SHP77 treated with DMSO at 0.1 percent for 48 hours (cell line): ENCODE results near the gene DROSHA.
"Not testable (repeated sequence)": the region's sequence is repeated elsewhere in the genome, so short reads cannot be mapped to it uniquely, and the experiment has no call there.

ENCODE experiments used
- DNase-seq: peaks from one replicate; lab custom pipeline; 2025; lab: John Stamatoyannopoulos, UW

The DROSHA gene

DNA sequence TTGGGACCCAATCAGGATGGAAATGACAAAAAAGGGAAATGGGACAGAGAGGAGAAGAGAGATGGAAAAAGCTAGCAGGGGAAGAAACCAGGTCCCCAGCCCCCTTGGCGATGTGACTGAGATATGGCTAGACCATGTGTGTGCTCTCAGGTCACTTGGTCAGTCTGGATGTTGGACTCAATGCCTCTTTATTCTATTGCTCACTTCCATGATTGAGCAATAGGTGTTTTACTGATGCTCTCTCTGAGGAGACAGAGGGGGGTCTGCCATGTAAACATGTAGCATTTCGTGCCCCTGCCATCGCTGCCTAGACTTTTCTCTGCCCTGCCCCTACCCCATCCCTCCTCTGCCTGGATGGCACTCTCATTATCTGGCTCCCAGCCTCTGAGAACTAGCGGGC lies 150.6 kb downstream of the DROSHA start:
- DNase-seq: no peak

DNA sequence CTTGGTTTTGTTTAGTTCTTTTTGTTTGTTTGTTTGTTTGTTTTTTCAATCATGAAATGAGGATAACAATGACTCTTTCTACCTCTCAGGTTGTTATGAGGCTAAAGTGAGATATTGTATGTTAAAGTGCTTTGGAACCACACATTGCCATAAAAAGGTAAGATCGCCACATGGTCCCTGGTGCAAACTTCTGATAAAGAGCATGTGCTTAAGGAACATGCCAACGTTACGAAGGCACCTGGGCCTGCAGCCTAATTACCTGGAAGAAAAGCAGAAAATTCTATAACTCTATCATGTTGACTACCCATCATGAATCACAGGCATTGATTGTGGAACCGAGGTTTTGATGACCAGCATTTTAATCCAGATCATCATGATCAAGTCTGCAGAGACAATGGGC lies 151.8 kb downstream of the DROSHA start:
- no peak for DNase-seq

DNA sequence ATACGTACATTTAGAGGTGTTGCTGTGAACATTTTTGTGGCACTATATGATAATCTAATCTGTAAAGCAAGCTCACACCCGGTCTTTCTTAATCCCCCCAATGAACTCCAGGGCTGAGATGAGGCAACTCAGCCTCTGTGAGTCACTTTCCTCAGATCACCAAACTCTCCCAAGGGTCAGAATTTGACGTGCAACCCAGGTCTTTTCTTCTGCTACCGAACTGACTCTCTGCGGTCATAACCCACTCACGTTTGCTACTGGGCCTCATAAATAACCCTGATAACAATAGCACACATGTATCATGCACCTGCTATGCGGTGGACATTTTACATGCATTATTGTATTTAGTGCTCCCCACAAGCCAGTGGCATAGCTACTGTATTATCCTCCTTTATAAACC lies 153.1 kb downstream of the DROSHA start:
- DNase-seq: no peak

DNA sequence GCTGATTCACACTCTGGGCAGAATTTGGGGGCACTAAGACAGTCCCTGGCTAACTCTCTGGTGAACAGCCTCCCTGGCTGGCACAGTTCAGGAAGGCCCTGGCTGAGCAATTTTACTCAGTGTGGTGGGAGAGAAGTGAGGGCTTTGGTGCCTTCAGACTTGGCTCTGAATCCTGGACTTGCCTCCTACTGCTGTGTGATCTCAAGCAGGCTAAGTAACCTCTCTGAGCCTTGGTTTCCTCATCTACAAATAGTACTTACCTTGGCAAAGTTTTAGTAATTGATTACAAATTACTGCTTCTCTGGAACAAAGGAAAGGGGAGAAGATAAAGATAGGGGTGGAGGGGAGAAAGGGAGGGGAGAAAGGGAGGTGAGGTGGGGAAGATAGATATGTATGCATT lies 153.8 kb downstream of the DROSHA start:
- DNase-seq: no peak

DNA sequence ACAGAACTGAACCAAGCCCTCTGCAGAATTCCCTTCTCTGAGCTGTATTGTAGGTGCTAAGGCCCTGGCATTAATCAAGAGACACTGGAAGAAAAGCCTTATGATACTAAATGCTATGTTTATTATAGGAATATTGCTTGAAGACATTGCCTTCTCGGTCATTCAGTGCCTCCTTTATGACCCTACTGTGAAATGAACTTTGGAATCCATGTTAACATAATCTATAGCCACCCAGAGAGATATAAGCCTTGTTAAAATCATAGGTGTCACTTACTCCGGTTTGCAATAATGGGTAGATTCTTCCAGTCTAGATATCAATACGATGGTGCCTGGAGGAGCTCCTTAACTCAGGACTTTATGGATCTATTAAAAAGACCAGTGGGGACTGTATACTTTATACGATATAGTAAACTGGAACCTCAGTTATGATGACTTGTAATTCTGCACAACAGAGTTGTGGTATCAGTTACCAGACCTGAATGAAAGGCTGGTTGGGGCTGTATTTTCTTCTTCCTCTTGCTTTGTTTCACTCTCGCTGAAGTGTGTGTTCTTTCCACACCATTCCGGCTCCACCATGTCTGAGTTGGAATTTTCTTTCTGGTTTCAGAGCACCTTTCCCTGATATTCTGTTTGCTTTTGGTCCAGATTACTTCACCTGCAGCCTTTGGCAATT lies 154.5 kb downstream of the DROSHA start:
- no peak for DNase-seq

DNA sequence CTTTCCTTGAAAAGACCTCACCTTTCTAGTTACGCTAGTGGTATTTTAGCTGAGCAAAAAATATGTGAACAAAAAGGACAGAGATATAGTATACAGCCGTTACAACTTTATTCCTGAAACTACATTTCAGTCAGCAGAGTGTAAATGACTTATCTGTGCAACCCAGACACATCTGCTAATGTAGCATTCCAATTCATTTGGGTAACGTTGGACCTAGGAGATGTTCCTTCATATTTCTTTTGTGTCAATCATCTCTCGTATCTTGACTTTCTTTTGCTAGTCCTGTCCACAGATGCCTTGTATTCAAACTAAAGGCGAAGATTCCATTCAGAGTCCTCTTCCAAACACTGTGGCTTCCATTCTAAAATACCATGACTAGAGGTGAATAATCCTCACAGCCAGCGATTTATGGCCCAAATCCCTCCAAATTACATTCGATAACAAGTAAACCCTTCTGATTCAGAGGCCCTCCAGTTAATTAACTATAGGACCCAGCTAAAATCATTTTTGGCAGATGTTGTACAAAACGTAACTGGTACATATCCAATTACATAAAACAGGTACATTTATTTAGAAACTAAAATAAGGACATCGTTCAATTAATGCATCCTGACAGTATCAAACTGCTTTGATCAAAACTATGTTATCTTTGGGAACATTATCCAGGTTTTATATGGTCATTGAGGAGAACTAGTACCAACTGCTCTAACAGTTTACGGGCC lies 155.7 kb downstream of the DROSHA start:
- no peak for DNase-seq

DNA sequence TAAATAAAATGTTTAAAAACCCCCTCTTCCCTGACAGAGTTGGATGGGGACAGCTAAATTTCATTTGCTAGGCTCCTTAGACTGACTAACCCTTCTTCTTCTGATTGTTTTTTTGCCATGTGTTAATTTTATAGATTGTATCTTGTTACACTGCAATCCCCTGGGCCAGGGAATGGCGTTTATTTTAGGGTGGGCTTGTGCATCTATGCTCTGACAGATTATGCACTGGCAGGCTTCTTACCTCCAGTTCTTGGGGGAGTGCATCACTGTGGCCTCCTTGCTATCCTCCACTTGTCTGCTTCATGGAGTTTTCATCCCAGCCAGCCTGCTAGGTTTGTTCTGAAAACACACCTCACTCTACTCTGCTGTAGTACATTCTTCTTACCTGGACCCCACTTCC lies 159.8 kb downstream of the DROSHA start:
- DNase-seq: no peak

DNA sequence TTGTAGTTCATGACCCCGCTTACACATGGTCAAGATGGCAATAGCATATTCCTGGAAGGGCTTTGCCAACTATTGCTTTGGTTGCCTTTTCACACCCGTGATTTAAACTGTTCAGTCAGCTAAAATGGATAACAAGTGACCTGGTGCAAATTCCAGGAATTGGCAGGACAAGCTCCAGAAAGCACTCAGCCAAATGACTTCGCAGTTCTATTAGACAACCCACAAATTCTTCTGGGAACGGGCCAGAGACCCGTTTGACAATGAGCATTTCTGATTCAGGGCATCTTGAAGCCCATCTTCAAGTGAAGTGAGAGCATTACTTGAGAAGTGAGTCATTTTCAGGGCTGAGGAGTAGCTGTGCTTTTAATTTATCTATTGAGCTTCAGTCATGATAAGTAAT lies 165.0 kb downstream of the DROSHA start:
- DNase-seq: no peak

DNA sequence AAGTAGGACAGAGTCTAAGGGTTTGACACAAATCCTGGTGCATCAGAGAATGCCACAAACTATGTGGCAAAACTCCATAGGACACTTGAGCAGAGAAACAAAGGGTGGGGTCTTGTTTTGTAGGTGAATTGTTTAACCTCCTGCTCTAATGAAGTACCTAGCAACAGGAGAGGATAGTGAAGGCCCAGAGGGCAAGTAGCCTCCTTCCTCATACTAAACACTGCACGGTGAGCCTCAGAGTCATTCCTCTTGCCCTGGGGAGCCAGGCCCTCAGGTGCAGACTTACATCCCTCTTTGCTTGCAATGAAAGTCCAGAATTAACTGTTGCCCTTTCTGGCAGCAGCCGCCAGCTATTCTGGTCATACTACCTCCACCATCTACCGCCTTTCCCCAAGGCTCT lies 166.1 kb downstream of the DROSHA start:
- DNase-seq: no peak

DNA sequence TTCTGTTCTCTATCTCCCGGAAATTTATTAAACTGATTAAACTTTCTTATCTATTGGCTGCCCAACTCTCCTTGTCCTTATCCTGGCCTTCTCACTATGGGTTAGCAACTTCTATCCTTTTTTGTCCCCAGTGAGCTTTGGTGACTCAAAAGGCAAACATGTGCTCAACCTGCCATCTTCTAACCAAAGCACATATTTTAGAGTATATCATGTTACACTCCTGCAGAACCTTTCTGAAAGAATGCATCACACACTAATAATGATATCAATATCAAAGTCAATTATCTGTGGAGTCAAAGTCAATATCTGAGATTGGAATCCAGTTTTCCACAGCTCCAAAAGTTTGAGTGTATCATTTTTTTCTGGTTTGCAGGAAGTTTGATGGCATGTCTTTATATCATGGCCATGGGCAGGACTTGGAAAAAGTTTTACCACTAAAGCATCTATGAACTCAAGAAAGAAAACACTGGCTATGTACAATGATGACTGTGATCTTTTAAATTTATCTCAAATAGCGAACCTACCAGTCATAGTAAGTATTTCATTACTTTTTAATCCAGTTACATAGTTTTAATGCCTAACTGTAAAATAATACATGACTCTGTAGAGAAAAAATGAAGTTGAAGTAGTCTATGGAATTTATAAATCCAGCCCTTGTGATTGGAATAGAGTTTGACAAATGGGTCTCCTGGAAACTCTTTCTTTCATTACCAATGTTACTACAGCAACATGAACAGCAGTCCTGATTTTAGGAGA lies 166.8 kb downstream of the DROSHA start:
- DNase-seq: no peak

DNA sequence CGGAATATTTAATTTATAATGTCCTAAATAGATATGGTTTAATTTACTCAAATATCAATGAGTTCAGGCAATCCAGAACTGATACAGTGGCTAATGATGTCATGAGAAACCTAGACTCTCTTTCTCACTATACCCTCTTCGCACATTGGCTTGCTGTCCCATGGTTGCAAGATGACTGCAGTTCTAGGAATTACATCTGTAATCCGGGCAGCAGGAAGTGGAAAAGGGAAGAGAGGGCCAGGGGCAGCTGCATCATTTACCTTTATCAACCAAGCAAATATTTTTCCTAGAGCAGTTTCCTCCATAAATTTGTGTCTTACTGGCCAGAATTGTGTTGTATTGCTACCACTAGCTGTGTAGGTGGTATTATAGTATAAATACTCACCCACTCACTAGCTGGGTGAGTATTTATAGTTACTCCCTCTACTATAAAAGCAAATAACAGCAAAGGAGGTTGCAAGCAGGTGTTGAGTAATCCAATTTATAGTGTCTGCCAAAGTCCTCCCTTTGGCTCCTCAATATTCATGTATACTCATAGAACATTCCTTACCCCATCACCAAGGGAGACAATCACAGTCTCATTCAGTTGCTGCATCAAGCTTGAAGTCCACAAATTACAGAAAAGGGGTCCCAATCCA lies 168.8 kb downstream of the DROSHA start:
- DNase-seq: no peak

DNA sequence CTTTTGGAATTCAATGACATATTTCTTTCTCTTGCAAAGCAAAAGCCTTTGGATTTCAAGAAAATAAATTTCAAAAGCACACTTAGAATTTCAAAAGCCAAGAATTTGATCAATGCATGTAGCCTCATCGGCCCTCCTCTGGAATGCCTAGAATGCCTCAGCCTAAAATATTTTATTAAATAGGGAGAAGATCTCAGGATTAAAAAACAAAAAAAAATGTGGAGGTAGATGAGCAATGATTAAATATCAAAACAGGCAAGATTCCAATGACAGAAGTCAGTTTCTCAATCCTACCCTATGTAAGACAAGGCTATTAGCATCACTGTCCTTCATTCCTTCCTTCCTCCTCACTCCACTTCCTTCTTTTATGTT lies 169.4 kb downstream of the DROSHA start:
- DNase-seq: no peak

DNA sequence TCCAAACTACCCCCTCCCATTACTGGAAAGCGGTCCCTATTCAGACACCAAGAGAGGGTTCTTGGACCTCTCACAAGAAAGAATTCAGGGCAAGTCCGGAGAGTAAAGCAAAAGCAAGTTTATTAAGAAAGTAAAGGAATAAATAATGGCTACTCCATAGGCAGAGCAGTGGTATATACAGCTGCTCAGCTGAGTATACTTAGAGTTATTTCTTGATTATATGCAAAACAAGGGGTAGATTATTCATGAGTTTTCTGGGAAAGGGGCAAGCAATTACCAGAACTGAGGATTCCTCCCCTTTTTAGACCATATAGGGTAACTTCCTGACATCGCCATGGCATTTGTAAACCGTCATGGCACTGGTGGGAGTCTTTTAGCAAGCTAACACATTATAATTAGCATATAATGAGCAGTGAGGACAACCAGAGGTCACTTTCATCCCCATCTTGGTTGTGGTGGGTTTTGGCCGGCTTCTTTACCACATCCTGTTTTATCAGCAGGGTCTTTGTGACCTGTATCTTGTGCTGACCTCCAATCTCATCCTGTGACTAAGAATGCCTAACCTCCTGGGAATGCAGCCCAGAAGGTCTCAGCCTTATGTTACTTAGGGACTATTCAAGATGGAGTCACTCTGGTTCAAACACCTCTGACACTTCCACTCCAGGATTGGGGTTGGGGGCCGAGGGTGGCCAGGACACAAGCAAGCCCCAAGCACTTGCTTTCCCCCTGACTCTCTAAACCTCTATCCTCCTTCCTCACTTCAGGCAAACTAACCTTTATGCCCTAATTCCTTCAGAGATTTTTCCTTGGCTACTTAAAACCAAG lies 170.0 kb downstream of the DROSHA start:
- not testable (repeated sequence) for DNase-seq

DNA sequence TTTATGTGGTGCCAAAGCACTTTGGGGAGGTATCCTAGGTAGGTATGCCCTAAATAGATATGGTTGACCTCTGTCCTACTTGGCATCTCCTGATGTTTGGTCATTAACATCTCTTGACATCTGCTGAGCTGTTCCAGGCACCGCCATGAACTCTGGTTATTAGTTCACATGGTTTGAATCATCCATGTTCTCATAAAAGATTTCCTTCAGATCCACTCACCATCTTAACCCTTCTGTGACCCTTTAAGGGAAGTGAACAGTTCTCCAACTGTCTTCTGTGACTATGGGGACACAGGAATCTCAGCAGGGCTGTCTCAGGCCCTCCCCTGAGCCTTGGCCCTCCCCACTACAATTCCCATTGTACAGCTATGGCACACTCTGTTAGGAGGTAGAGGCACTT lies 170.7 kb downstream of the DROSHA start:
- no peak for DNase-seq

DNA sequence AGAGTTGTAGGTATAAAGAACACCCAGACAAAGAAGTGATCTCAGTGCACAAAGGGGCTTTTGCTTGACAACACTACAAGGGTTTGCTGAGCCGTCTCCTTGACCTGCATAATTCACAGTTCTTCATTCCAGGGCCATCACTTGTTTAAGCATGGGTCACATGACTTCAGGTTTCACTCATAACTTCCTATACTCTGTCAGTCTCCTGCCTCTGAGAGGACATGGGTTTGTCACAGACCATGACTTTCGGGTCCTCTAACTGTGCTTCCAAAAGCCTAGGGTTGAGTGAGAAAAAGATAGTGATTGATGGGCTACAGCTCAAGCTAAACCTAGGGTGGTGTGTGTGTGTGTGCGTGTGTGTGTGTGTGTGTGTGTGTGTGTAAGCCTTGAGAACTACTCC lies 172.1 kb downstream of the DROSHA start:
- DNase-seq: no peak

DNA sequence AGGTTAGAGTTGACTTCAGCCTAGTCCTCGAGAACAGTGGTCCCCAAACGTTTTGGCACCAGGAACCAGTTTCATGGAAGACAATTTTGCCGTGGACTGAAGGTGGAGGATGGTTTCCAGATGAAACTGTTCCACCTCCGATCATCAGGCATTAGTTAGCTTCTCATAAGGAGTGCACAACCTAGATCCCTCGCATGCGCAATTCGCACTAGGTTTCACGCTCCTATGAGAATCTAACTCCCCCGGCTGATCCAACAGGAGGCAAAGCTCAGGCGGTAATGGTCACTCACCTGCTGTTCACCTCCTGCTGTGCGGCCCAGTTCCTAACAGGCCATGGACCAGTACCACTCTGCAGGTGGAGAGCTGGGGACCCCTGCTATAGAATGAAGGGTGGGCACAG lies 174.9 kb downstream of the DROSHA start:
- DNase-seq: no peak

DNA sequence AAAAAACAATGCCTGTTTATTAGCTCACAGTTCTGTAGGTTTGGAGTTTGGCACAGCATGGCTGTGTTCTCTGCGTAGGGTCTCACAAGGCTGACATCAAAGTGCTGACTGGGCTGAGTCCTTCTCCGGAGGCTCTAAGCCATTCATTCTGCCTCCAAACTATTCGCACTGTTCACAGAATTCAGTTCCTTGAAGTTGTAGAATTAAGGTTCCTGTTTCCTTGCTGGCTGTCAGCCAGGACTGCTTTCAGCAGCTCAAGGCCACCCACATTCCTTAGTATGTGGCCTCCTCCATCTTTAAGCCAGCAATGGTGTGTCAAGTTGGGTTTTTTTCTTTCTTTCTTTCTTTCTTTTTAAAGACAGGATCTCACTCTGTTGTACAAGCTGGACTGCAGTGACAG lies 176.6 kb downstream of the DROSHA start:
- DNase-seq: no peak
